Measurements from ENCODE around the gene NFKB1.

NFKB1 gene

DNA sequence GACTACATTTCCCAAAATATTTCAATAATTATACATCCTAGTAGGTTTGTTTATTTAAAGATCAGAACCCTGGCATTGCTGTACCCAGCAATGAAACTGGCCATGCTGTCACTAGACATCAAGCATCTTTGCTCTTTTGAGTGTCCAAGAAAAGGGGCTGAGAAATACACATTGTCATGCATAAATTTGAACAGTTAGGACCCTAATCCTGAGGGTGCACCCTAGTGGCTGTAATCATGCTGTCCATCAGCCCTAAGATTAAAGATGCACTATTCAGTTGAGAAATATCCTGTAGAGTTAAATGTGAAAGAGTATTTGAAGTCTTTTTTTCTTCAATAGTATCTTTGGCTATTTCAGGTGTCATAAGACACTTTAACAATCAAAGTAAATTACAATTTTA is 108.8 kb downstream of the NFKB1 start:
- intact Hi-C loops (cut with DNase I; ENCODE audit: low total_unique reads), result loop anchor here (10.0 kb wide), 1 partner anchor 155 kb away; no protein-coding TSS in a partner anchor
- Histone ChIP-seq H3K36me3 (peaks cover 78 to 90% (median 85%) of the 10 kb centered on the region in 3 donors), H3K27ac (no peak overlapping the region), H3K4me1 (no peaks in the 10 kb centered on the region), H3K27me3 (no peaks in the 10 kb centered on the region), H3K9me3 (no peaks in the 10 kb centered on the region), H3K4me3 (no peak overlapping the region)
- no peak for DNase-seq
- TF ChIP-seq, protein P1, sequence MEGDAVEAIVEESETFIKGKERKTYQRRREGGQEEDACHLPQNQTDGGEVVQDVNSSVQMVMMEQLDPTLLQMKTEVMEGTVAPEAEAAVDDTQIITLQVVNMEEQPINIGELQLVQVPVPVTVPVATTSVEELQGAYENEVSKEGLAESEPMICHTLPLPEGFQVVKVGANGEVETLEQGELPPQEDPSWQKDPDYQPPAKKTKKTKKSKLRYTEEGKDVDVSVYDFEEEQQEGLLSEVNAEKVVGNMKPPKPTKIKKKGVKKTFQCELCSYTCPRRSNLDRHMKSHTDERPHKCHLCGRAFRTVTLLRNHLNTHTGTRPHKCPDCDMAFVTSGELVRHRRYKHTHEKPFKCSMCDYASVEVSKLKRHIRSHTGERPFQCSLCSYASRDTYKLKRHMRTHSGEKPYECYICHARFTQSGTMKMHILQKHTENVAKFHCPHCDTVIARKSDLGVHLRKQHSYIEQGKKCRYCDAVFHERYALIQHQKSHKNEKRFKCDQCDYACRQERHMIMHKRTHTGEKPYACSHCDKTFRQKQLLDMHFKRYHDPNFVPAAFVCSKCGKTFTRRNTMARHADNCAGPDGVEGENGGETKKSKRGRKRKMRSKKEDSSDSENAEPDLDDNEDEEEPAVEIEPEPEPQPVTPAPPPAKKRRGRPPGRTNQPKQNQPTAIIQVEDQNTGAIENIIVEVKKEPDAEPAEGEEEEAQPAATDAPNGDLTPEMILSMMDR (IDR thresholded peaks at IDR 0.05), result no peak

DNA sequence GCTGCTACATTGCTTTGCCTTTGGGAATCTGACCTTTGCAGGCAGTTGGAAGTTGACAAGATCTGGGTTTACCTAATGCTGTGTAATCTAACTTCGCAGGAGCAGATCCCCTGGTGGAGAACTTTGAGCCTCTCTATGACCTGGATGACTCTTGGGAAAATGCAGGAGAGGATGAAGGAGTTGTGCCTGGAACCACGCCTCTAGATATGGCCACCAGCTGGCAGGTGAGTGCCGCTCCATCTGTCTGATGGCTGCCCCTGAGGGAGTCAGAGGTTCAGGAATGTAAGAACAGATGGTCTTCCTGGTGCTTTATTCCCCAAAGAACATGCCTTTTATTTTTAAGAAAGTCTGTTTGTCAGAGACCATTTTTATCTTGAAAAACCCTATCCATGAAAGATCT is 109.3 kb downstream of the NFKB1 start:
- H3K9me3 ChIP-seq, result no peaks in the 10 kb centered on the region
- no peak overlapping the region for H3K4me3 ChIP-seq
- H3K27me3 ChIP-seq, result no peaks in the 10 kb centered on the region
- TF ChIP-seq, protein P1 (IDR thresholded peaks at IDR 0.05), result no peak
- peaks cover 83 to 94% (median 85%) of the 10 kb centered on the region in 3 donors for H3K36me3 ChIP-seq
- no peak for DNase-seq
- intact Hi-C loops (cut with DNase I; ENCODE audit: low total_unique reads), result loop anchor here (10.0 kb wide), 1 partner anchor 156 kb away; no protein-coding TSS in a partner anchor
- H3K4me1 ChIP-seq, result no peaks in the 10 kb centered on the region
- H3K27ac ChIP-seq, result no peak overlapping the region

GRCh38 chr4:102612210-102612609 is 111.1 kb downstream of the NFKB1 start:
- TF ChIP-seq, protein P1 (IDR thresholded peaks at IDR 0.05), result no peak
- no peaks in the 10 kb centered on the region for H3K9me3 ChIP-seq
- no peak for DNase-seq
- no peaks in the 10 kb centered on the region for H3K27me3 ChIP-seq
- no peak overlapping the region for H3K27ac ChIP-seq
- H3K36me3 ChIP-seq, result peaks cover 82 to 96% (median 86%) of the 10 kb centered on the region in 3 donors
- no peaks in the 10 kb centered on the region for H3K4me1 ChIP-seq
- intact Hi-C loops (cut with DNase I; ENCODE audit: low total_unique reads), result loop anchor here (10.0 kb wide), 1 partner anchor 157 kb away; no protein-coding TSS in a partner anchor
- H3K4me3 ChIP-seq, result no peak overlapping the region

DNA sequence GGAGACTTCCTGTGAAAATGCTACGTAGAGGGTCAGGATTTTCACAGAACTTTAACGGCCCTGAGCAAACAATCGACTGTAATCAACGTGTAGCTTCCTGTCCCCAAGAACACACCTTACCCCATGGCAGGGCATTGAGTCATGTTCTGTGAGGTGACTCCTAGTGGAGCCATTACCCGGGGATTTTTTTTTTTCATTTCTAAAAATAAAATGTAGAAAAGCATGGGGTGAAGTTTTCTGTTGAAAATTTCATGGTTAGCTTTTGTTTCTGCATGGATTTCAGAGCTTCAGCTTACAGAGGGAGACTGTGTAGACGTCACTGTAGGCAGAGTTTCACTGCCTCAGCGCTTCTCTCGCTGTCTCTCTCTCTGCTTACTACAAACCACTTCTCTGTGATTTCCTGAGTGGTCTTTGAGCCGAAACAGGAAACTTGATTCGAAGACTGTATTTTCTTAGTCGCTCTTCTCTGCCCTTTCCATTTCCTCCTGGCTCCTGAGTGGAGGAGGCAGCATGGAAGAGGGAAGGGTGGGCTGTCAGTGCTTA is 111.7 kb downstream of the NFKB1 start:
- no peaks in the 10 kb centered on the region for H3K27me3 ChIP-seq
- no peak for DNase-seq
- TF ChIP-seq, protein P1 (IDR thresholded peaks at IDR 0.05), result no peak
- intact Hi-C loops (cut with DNase I; ENCODE audit: low total_unique reads), result loop anchor here (10.0 kb wide), 1 partner anchor 158 kb away; no protein-coding TSS in a partner anchor
- no peaks in the 10 kb centered on the region for H3K9me3 ChIP-seq
- H3K4me1 ChIP-seq, result no peaks in the 10 kb centered on the region
- no peak overlapping the region for H3K4me3 ChIP-seq
- H3K36me3 ChIP-seq, result peaks cover 75 to 89% (median 82%) of the 10 kb centered on the region in 3 donors
- no peak overlapping the region for H3K27ac ChIP-seq

DNA sequence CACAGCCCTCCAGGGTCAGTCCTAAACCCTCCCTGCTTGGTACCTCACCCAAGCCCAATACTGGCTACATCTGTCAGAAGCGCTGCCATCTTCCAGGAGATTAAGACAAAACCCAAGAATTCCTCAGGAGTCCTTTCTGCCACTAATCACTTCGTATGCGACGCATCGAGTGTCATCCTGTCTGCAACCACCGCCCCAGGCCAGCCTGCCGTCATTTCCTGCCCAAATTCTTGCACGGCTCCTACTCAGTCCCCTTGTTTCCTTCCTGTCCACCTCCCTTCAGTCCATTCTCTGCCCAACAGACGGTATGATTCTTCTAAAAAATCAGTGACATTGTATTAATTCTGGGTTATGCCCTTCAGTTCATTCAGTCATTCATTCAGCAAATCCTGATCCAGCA is 113.6 kb downstream of the NFKB1 start:
- no peaks in the 10 kb centered on the region for H3K27me3 ChIP-seq
- peaks cover 59 to 70% (median 70%) of the 10 kb centered on the region in 3 donors for H3K36me3 ChIP-seq
- no peaks in the 10 kb centered on the region for H3K4me1 ChIP-seq
- H3K4me3 ChIP-seq, result no peak overlapping the region
- intact Hi-C loops (cut with DNase I; ENCODE audit: low total_unique reads), result loop anchor here (10.0 kb wide), 1 partner anchor 160 kb away; no protein-coding TSS in a partner anchor
- no peaks in the 10 kb centered on the region for H3K9me3 ChIP-seq
- DNase-seq, result no peak
- TF ChIP-seq, protein P1 (IDR thresholded peaks at IDR 0.05), result no peak
- H3K27ac ChIP-seq, result no peak overlapping the region

All from tibial artery (tissue), 4 donors.